IPS DF 6.9 (cell line): ENCODE results near the gene OSMR.
A peak's percentile ranks its signal among the peaks of the same experiment; 100 is the strongest.

Experiments
- DNase-seq: peaks from one replicate; pipeline ENCODE4 v3.0.0-alpha.2; 2013; ENCODE audit warnings: low read depth, low spot score
- H3K27ac ChIP-seq: one replicate; pipeline ENCODE4 v1.5.1; 2013; ENCODE audit warnings: low read length, control low read depth
- H3K27me3 ChIP-seq: 2 replicates; pipeline ENCODE4 v1.6.1; 2013; ENCODE audit warnings: mild to moderate bottlenecking, low read length; ENCODE audit not compliant: control insufficient read depth, insufficient read depth
- H3K36me3 ChIP-seq: 2 replicates; pipeline ENCODE4 v1.6.1; 2013; ENCODE audit warnings: low read length; ENCODE audit not compliant: control insufficient read depth, insufficient read depth
- H3K4me1 ChIP-seq: 2 replicates; pipeline ENCODE4 v1.6.1; 2013; ENCODE audit warnings: low read length; ENCODE audit not compliant: control insufficient read depth, insufficient read depth
- H3K4me3 ChIP-seq: 2 replicates; pipeline ENCODE4 v1.5.1; 2013; ENCODE audit warnings: mild to moderate bottlenecking, low read length
- H3K9me3 ChIP-seq: 2 replicates; pipeline ENCODE4 v1.6.1; 2013; ENCODE audit warnings: low read length, inconsistent platforms; ENCODE audit not compliant: control insufficient read depth, insufficient read depth
- WGBS: extraction: QIAGEN DNeasy Blood & Tissue Kit; methylation state at CpG from one replicate; pipeline ENCODE4 v1.1.7; 2013; ENCODE audit warnings: mixed read lengths, missing lambda C conversion rate; ENCODE audit not compliant: insufficient read length, insufficient coverage; 5-methylcytosine and 5-hydroxymethylcytosine counted together

Gene OSMR

GRCh38 chr5:38870595-38870994, 24.8 kb downstream of the OSMR start:
- Histone ChIP-seq H3K4me1 (no peaks in the 10 kb centered on the region), H3K4me3 (no peak overlapping the region), H3K27me3 (no peaks in the 10 kb centered on the region), H3K36me3 (no peaks in the 10 kb centered on the region), H3K9me3 (no peaks in the 10 kb centered on the region), H3K27ac (no peak overlapping the region)
- no peak for DNase-seq
- WGBS, result no CpG with 5 or more reads among the region's 1 CpG

- no peak overlapping the region for H3K27ac ChIP-seq
- no peak for DNase-seq
- whole genome bisulfite sequencing, result no CpG with 5 or more reads among the region's 2 CpGs
- no peaks in the 10 kb centered on the region for H3K27me3 ChIP-seq
- H3K4me1 ChIP-seq, result no peaks in the 10 kb centered on the region
- no peak overlapping the region for H3K4me3 ChIP-seq
- no peaks in the 10 kb centered on the region for H3K36me3 ChIP-seq
- no peaks in the 10 kb centered on the region for H3K9me3 ChIP-seq
Observed at GRCh38 chr5:38871058-38871605, 25.3 kb downstream of the OSMR start.

DNA sequence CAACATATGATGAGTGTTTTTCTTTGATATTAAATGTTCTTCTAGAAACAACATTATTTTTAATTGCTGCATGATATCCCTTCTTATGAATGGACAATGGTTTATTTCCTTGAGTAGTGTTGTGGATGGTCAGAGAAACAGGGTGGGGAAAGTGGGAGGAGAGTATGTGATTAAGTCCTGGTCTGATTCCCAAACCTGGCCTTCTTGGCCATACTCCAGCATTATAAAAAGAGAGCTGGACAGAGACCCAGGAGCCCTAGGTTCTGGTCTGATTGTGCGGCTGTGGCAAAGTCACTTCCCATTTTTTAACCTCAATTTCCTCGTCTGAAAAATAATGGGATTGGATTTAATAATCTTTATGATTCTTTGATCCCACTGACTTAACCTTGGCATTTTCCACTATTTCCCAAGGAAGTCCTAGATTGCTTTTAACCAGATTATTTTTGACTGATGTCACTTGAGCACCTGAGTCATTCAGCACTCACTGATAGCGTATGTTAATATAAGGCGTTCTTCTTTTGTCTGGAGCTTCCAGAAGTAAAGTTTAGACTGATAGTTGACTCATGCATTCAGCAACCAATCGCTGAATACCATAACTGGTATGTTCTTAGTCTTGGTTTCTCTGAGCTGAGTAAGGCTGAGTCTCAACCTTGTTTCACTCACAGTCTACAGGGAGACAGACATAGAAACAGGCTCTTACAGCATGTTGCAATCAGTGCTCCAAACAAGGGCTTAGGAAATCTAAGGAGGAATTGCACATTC, 26.2 kb downstream of the OSMR start:
- Histone ChIP-seq H3K4me1 (no peaks in the 10 kb centered on the region), H3K4me3 (no peak overlapping the region)

GRCh38 chr5:38872826-38873225, 27.0 kb downstream of the OSMR start:
- WGBS, result no CpG with 5 or more reads among the region's 1 CpG
- no peak overlapping the region for H3K4me3 ChIP-seq
- H3K27me3 ChIP-seq, result no peaks in the 10 kb centered on the region
- no peaks in the 10 kb centered on the region for H3K9me3 ChIP-seq
- H3K27ac ChIP-seq, result no peak overlapping the region
- H3K4me1 ChIP-seq, result no peaks in the 10 kb centered on the region
- H3K36me3 ChIP-seq, result no peaks in the 10 kb centered on the region
- DNase-seq, result no peak

More for the DNA sequence above, 26.2 kb downstream of the OSMR start:
- H3K27me3 ChIP-seq, result no peaks in the 10 kb centered on the region
- no CpG with 5 or more reads among the region's 5 CpGs for WGBS
- H3K27ac ChIP-seq, result no peak overlapping the region
- DNase-seq, result no peak
- no peaks in the 10 kb centered on the region for H3K9me3 ChIP-seq
- H3K36me3 ChIP-seq, result no peaks in the 10 kb centered on the region

GRCh38 chr5:38874948-38875456, 29.2 kb downstream of the OSMR start:
- Histone ChIP-seq H3K4me1 (no peaks in the 10 kb centered on the region), H3K27ac (no peak overlapping the region), H3K36me3 (no peaks in the 10 kb centered on the region), H3K27me3 (no peaks in the 10 kb centered on the region), H3K9me3 (no peaks in the 10 kb centered on the region), H3K4me3 (no peak overlapping the region)
- no CpG with 5 or more reads among the region's 5 CpGs for WGBS
- no peak for DNase-seq

GRCh38 chr5:38878391-38879077, 32.7 kb downstream of the OSMR start:
- H3K9me3 ChIP-seq, result no peaks in the 10 kb centered on the region
- WGBS, result no CpG with 5 or more reads among the region's 5 CpGs
- H3K4me3 ChIP-seq, result no peak overlapping the region
- no peaks in the 10 kb centered on the region for H3K36me3 ChIP-seq
- no peaks in the 10 kb centered on the region for H3K4me1 ChIP-seq
- DNase-seq, result no peak
- no peak overlapping the region for H3K27ac ChIP-seq
- no peaks in the 10 kb centered on the region for H3K27me3 ChIP-seq

DNA sequence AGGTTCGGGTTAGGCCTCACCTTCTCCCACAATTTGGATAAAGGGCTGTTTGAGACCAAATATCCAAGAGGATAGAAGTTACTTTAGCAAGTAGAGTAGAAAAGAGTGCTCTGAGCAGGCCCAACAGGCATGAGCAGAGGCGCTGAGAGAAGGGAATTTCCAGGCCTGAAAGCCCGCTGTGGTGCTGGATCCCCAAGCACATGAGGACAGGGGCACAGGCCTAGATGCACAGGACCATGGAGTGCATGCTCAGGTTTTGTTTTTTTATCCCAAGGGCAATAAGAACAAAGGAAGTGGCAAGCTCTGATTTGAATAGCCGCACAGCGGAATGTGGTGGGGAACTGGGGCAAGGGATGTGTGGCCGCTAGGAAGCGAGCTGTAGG, 33.3 kb downstream of the OSMR start:
- WGBS, result no CpG with 5 or more reads among the region's 7 CpGs
- H3K9me3 ChIP-seq, result no peaks in the 10 kb centered on the region
- H3K4me3 ChIP-seq, result no peak overlapping the region
- no peaks in the 10 kb centered on the region for H3K36me3 ChIP-seq
- H3K4me1 ChIP-seq, result no peaks in the 10 kb centered on the region
- no peak overlapping the region for H3K27ac ChIP-seq
- H3K27me3 ChIP-seq, result no peaks in the 10 kb centered on the region
- DNase-seq, result no peak

DNA sequence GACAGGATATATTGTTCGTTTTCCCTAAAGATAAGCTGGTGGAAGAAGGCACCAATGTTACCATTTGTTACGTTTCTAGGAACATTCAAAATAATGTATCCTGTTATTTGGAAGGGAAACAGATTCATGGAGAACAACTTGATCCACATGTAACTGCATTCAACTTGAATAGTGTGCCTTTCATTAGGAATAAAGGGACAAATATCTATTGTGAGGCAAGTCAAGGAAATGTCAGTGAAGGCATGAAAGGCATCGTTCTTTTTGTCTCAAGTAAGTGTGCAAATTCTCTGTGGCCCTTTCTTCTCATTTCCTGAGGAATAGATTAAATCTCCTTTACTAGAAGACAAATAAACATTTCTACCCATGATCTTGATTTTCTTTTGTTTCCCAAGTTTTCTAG, 38.0 kb downstream of the OSMR start:
- no peaks in the 10 kb centered on the region for H3K4me1 ChIP-seq
- H3K4me3 ChIP-seq, result no peak overlapping the region
- WGBS, result no CpG with 5 or more reads among the region's 3 CpGs
- no peak for DNase-seq
- no peaks in the 10 kb centered on the region for H3K9me3 ChIP-seq
- H3K36me3 ChIP-seq, result no peaks in the 10 kb centered on the region
- H3K27me3 ChIP-seq, result no peaks in the 10 kb centered on the region
- no peak overlapping the region for H3K27ac ChIP-seq

GRCh38 chr5:38885208-38885607, 39.4 kb downstream of the OSMR start:
- DNase-seq, result no peak
- H3K9me3 ChIP-seq, result no peaks in the 10 kb centered on the region
- H3K27me3 ChIP-seq, result no peaks in the 10 kb centered on the region
- no peaks in the 10 kb centered on the region for H3K4me1 ChIP-seq
- no CpG with 5 or more reads among the region's 3 CpGs for WGBS
- H3K36me3 ChIP-seq, result no peaks in the 10 kb centered on the region
- no peak overlapping the region for H3K27ac ChIP-seq
- no peak overlapping the region for H3K4me3 ChIP-seq

DNA sequence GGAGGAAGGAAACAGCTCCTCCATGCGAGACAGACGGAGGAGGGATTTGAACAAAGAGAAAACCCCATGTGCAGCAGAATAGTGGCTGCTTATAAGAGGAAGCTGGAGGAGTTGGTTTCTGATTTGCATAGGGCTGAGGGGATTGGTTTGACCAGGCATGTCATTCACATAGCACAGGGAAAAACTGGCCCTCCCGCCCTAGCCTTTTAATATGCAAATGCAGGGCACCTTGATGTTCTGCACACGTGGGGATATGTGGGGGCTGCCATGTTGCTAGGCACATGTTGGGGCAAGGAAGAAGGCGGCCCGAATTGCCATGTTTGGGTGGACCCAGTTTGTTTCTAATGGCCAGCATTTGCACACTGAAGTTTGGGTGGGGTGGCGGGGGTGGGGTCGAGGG, 42.2 kb downstream of the OSMR start:
- no peak overlapping the region for H3K4me3 ChIP-seq
- no peaks in the 10 kb centered on the region for H3K4me1 ChIP-seq
- no CpG with 5 or more reads among the region's 8 CpGs for WGBS
- H3K36me3 ChIP-seq, result no peaks in the 10 kb centered on the region
- peak; percentile 33 for DNase-seq
- H3K9me3 ChIP-seq, result no peaks in the 10 kb centered on the region
- H3K27ac ChIP-seq, result no peak overlapping the region
- H3K27me3 ChIP-seq, result no peaks in the 10 kb centered on the region
